ENCODE data around the gene GNB5. TPM values are rescaled to one million over a fixed set of nuclear protein-coding genes. Genes with fewer than 3 reads are reported as not detected.

The GNB5 gene
- total RNA-seq, 2 donors from 2014 or later: 27.9 to 43.2 TPM

- no peak overlapping the region for H3K4me3 ChIP-seq
- H3K27me3 ChIP-seq (replicated peaks; ENCODE audit: insufficient read depth): no peaks in the 10 kb centered on the region
- no peaks in the 10 kb centered on the region for H3K36me3 ChIP-seq
- ATAC-seq (ENCODE audit: insufficient number of reproducible peaks, low FRiP score, low read depth) (no peak), DNase-seq (ENCODE audit: low spot score) (no peak)
- no peak for TF ChIP-seq CTCF (IDR thresholded peaks at IDR 0.05)
- no peak overlapping the region for H3K27ac ChIP-seq
- H3K4me1 ChIP-seq (ENCODE audit: control insufficient read depth in 1 of 2, low read depth in 2 of 2): no peaks in the 10 kb centered on the region
- no peaks in the 10 kb centered on the region for H3K9me3 ChIP-seq
These were observed 110.3 kb downstream of the GNB5 start for GRCh38 chr15:52080706-52081392.

- DNase-seq (ENCODE audit: low spot score) (no peak), ATAC-seq (ENCODE audit: insufficient number of reproducible peaks, low FRiP score, low read depth) (no peak)
- H3K27me3 ChIP-seq (replicated peaks; ENCODE audit: insufficient read depth): no peaks in the 10 kb centered on the region
- TF ChIP-seq CTCF (IDR thresholded peaks at IDR 0.05): no peak
- no peak overlapping the region for H3K27ac ChIP-seq
- no peaks in the 10 kb centered on the region for H3K4me1 ChIP-seq (ENCODE audit: control insufficient read depth in 1 of 2, low read depth in 2 of 2)
- no peaks in the 10 kb centered on the region for H3K9me3 ChIP-seq
- H3K4me3 ChIP-seq: no peak overlapping the region
- H3K36me3 ChIP-seq: no peaks in the 10 kb centered on the region
These were observed 111.2 kb downstream of the GNB5 start for GRCh38 chr15:52080031-52080430.

GRCh38 chr15:52078876-52079700 lies 112.1 kb downstream of the GNB5 start:
- no peaks in the 10 kb centered on the region for H3K36me3 ChIP-seq
- peak; percentile 76 for TF ChIP-seq CTCF (IDR thresholded peaks at IDR 0.05)
- no peak overlapping the region for H3K4me3 ChIP-seq
- no peaks in the 10 kb centered on the region for H3K4me1 ChIP-seq (ENCODE audit: control insufficient read depth in 1 of 2, low read depth in 2 of 2)
- H3K27me3 ChIP-seq (replicated peaks; ENCODE audit: insufficient read depth): no peaks in the 10 kb centered on the region
- no peaks in the 10 kb centered on the region for H3K9me3 ChIP-seq
- DNase-seq (ENCODE audit: low spot score) (peak; percentile 38), ATAC-seq (ENCODE audit: insufficient number of reproducible peaks, low FRiP score, low read depth) (no peak)
- H3K27ac ChIP-seq: no peak overlapping the region

GRCh38 chr15:52078197-52078875 lies 112.9 kb downstream of the GNB5 start:
- TF ChIP-seq CTCF (IDR thresholded peaks at IDR 0.05): no peak
- no peak overlapping the region for H3K4me3 ChIP-seq
- no peaks in the 10 kb centered on the region for H3K36me3 ChIP-seq
- no peaks in the 10 kb centered on the region for H3K9me3 ChIP-seq
- H3K27ac ChIP-seq: no peak overlapping the region
- no peaks in the 10 kb centered on the region for H3K27me3 ChIP-seq (replicated peaks; ENCODE audit: insufficient read depth)
- DNase-seq (ENCODE audit: low spot score): no peak
- ATAC-seq (ENCODE audit: insufficient number of reproducible peaks, low FRiP score, low read depth): no peak
- H3K4me1 ChIP-seq (ENCODE audit: control insufficient read depth in 1 of 2, low read depth in 2 of 2): no peaks in the 10 kb centered on the region

Measured in thoracic aorta (tissue), 2 donors.